GM04504 (cell line): ENCODE results near the gene SLC11A2.
"Not testable (repeated sequence)": the region's sequence is repeated elsewhere in the genome, so short reads cannot be mapped to it uniquely, and the experiment has no call there.

Source experiments
- DNase-seq: peaks from one replicate; pipeline ENCODE4 v3.0.0-alpha.2; 2012; ENCODE audit warnings: low read depth

Gene SLC11A2

DNA sequence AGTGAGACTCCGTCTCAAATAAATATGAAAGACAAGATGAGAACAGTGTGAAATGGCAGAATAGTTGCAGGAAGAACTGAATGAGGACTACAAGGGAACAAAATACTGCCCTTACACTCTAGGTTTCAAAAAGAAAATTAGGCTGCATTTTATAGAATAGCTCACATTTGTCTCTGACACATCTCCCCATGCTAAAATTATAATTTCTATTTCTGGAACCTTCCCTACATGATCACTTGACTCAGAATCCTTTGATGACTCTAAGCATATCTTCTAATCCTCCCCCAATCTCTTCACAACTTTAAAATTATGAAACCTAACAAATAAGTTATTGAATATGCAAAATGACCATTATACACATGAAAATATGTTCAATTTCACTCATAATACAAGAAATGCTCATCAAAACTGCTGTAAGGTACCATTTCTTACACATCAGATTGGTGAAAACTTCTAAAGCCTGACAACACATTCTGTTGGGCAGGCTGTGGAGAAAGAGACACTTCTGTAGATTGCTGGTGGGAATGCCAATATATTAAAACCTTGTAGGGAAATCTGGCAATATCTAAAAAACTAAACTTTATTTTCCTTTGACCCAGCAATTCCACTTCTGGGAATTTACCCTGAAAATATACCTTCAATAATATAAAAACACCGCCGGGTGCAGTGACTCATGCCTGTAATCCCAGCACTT is 78.1 kb downstream of the SLC11A2 start:
- no peak for DNase-seq

- no peak for DNase-seq
Observed at GRCh38 chr12:50937653-50938052, 88.5 kb downstream of the SLC11A2 start.

DNA sequence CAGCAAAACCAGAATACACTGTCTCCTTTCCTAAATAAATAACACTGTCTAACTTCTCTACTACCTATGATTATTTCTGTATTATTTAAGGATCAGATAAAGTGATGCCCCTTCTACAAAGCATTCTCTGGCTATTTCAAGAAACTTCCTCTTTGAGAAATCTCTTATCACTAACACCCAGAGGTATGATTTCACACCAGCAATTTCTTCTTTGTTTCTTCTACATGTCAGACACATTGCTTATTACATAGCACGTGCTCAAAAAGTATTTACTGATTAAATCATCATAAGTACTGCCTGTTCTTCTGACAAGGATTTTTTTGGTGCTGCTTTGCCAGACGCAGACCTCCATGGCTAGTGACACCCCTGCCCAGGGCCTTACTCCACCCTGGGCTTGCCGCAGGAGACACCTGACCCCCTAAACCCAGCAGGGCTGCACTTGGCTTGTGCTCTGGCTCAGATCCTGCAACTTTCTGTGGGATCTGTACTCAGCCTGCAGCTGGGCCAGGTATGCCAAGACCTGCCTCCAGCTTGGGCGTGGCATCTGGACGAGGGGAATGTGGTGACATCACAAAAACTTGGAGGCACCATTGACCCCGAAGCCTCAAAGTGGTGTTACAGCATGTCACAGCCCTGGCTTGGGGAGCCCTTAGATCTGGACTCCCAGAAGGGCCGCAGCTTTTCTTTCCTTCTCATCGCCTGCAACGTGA is 89.2 kb downstream of the SLC11A2 start:
- no peak for DNase-seq

- peak; percentile 12 for DNase-seq
Observed at GRCh38 chr12:50934981-50935807, 91.0 kb downstream of the SLC11A2 start.

DNA sequence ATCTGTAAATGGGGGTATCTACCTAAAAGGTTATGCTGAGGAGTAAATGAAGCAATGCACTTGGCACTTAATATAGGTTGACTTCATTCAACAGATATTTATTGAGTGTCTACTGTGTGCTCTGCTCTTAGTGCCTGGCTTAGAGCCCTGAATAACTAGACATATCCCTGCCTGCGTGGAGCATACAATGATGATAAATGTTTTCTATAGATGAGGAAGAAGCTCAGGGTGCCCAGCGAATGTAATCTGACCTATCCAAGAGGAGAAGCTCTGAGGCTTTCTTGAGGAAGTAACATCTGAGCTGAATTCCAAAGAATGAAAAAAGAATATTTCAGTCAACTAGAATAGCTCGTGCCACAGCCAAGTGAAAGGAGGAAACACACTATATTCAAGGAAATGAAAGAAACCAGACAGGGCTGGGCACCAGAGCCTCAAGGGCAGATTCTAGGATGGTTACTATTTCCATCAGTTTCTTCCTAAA is 91.8 kb downstream of the SLC11A2 start:
- peak; percentile 21 for DNase-seq

GRCh38 chr12:50933459-50934124 is 92.6 kb downstream of the SLC11A2 start:
- no peak for DNase-seq

DNA sequence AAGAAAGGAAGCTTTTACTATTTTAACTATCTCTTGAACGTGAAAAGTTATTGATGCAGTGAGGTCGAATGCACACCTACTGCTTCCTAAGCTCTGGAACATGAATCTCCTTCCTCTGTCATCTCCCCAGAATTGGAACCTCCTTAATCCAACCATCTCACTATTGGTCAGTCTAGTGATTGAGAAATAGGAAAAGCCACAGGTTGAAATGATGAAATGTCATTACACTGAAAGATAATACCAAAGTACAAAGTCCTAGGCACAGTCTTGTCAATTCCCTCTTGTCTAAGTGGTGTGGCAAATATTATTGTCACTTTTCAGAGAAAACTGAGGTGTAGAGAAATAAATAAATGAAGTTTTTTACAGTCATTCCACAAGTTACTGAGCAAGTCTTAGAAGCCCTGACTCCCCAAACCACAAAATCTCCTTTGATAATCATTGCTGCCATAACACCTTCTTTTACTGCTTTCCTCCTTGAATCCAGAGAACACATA is 93.3 kb downstream of the SLC11A2 start:
- DNase-seq, result no peak

GRCh38 chr12:50930477-50930876 is 95.7 kb downstream of the SLC11A2 start:
- DNase-seq, result not testable (repeated sequence)

DNA sequence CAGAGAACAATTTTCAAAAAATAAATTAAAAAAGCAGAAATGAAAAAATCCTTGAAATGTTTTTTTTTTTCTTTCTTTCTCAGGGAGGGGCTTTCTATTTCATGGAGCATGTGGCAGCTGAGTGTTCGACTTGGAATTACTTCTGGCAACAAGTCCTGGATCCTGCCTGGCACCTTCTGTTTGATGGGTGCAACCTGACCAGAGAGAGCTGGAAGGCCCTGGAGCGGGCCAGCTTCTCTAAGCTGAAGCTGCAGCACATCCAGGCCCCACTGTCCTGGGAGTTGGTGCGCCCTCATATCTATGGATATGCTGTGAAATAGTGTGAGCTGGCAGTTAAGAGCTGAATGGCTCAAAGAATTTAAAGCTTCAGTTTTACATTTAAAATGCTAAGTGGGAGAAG is 96.4 kb downstream of the SLC11A2 start:
- DNase-seq, result no peak
